Fibroblast of skin of right biceps (primary cell): ENCODE results near the gene DYNLRB2.

Experiments used
- DNase-seq: peaks from one replicate; pipeline ENCODE4 v3.0.0-alpha.2; 2013

Gene DYNLRB2

DNA sequence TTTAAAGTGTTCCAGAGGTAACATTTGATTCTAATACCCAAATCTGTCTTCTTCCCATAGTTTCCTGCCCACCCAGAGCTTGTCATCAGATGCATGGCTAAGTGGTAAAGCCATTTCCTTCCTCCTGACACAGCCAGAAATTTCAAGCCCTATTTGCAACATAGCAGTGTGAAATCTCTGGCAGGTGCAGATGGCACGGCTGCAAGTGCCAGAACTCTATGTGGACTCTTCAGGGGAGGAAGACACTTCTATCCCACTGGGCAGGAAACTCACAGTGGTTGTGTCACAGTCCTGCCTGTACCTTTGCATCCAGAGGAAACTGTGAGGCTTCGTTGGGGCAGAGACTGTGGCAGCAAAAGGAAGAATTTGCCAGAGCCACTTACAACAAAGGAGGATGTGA lies 13.2 kb downstream of the DYNLRB2 start:
- no peak for DNase-seq

DNA sequence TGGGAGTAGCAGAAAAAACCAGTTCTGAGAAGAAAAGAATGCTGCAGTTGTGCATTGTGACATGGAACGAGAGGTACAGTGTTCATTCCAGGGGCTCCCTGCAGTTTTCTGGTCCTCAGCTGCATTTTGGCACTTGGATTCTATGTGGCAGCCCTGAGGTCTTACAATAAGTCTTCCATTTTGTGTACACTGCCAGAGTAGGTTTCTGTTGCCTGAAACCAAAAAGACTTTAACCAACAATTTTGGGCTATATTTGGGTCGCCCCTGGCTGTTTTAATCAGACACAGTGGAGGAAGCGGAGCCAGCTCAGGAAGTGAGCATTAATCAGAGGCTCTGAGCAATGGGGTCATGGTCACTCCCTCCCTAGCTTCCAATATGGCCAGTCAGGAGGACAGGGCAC lies 15.7 kb downstream of the DYNLRB2 start:
- DNase-seq: no peak

DNA sequence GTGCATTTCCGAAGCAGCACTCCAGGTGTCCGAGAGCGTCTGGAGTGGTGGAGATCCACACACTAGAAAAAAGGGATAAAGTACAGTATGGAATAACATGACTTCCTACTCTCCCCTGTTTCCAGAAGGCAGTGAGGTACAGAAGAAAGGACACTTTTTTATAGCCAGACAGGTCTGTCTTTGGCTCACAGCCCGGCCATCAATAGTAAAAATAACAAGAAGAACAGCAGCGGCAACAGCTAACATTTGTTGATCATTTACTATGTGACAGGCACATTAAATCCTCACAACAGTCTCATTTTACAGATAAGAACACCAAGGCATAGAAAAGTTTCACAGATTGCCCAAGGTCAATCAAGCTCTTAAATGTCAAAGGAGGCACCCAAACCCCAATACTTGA lies 16.2 kb downstream of the DYNLRB2 start:
- DNase-seq: no peak

DNA sequence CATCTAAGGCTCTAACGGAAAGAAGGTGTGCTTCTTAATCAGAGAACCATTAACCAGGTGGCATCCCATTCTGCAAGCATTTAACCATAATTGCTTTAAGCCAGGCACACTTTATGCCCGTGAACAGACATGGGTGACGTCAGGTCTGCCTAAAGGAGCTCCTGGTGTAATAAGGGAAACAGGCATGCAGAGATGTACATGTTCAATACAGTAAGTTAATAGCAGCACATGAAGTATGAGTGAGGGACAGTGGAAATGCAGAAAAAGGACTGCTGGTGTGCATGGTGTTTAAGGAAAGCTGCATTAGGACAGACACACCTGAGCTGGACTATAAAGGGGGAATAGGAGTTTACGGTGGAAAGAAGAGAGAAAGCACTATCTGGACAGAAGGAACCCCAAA lies 18.6 kb downstream of the DYNLRB2 start:
- no peak for DNase-seq

DNA sequence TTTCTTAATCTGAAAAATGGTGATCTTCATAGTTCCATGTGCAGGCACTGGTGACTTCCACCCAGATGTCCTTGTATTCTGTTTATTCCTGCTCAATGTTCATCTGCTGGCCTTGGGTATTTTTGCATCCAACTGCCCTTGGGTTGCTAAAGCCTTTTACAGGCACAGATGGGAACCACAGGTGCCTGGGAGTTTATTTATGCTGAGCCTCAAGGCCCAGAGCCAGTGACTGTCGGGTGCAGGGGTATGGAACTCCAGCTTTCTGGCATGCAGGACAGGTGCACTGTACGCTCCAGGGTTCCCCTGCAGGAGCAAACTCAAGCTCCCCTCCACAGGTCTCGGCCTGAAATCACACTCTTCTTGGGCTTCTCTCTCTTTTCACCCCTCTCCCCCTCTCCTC lies 22.3 kb downstream of the DYNLRB2 start:
- DNase-seq: no peak

DNA sequence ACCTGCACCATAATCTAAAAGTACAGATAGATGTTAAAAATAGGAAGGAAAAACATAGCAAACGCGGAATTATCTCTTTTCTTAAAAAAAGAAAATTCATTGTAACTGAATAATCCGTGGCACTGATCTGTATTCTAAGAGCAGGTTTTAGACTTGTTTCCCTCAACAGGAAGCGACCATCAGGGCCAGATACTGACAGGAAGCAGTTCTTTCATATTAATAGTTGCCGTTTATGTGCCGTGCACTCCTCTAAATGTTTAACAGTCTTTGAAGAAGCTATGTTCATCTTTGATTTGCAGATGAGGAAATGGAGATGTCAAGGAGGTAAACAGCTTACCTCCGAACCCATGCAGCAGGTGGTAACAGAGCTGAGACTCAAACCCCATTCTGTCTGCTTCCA lies 23.6 kb downstream of the DYNLRB2 start:
- no peak for DNase-seq

DNA sequence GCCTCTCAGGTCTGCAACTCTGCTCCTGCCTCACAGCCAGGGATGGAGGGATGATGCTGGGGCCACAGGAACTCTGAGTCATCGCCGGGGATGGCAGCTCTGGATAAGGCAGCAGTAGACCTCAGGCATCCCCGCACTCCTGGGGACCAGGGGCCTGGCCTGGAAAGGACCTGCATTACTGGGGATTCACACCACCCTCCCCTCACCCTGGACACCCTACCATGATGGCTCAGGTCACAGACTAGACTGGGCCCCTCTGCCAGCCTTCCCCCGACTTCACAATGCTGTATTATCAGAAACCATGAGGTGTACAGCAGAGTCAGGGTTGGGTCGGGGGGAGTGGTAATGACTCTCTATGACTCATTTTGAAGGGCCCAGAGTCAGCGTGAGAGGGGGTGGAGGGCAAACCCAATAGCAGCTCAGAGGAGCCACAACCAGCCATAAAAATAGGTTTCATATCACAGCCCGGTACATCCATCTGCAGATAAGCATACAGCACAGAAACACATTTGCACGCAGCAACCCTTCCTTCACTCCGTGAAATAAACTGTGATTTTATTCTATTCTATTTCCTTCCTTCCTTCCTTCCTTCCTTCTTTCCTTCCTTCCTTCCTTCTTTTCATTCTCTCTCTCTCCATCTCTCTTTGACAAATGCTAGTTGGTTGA lies 28.8 kb downstream of the DYNLRB2 start:
- DNase-seq: peak; percentile 79

DNA sequence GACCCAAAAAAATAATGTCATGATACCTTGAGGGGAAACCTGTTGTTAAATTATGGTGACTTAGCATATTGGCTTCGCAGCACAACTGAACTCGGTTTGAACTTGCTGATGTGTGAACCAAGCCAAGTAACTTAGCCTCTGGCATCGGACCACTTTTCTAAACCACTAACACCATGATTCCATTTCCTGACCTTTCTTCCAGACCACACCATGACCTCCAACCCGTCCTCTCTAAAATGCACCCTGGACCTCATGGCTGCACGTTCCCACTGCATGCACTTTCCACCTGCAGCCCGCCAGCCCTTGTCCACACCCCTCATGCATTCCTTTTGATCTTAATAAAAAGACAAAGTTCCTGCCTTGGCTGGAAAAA lies 29.3 kb downstream of the DYNLRB2 start:
- DNase-seq: peak; percentile 29

DNA sequence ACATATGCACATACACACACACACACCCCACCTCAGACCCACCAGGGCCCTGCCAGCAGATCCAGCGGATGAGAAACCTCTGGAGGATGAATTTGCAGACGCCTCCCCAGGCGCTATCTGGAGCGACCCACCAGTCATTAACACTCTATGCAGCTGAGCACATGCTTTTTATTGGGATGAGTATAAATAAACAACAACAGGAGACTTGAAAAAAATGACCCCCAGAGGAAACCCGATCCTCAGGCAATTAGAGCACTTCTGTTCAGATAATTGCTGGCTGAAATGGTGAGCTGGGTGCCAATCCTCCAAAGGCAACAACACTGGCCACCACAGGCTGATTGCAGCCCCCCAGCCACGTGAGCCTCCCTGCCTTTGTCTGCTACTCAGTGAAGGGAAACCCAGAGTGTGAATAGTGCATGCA lies 32.9 kb downstream of the DYNLRB2 start:
- DNase-seq: no peak

DNA sequence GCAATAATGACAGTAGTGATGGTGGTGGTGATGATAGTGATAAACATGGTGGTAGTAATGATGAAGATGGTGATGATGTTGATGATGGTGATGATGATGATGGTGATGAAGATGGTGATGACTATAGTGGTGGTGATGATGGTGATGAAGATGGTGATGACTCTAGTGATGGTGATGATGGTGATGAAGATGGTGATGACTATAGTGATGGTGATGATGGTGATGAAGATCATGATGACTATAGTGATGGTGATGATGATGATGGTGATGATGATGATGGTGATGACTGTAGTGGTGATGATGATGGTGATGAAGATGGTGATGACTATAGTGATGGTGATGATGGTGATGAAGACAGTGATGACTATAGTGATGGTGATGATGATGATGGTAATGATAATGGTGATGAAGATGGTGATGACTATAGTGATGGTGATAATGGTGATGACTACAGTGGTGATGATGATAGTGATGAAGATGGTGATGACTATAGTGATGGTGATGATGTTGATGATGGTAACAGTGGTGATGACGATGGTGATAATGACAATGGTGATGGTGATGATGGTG lies 35.6 kb downstream of the DYNLRB2 start:
- no peak for DNase-seq

DNA sequence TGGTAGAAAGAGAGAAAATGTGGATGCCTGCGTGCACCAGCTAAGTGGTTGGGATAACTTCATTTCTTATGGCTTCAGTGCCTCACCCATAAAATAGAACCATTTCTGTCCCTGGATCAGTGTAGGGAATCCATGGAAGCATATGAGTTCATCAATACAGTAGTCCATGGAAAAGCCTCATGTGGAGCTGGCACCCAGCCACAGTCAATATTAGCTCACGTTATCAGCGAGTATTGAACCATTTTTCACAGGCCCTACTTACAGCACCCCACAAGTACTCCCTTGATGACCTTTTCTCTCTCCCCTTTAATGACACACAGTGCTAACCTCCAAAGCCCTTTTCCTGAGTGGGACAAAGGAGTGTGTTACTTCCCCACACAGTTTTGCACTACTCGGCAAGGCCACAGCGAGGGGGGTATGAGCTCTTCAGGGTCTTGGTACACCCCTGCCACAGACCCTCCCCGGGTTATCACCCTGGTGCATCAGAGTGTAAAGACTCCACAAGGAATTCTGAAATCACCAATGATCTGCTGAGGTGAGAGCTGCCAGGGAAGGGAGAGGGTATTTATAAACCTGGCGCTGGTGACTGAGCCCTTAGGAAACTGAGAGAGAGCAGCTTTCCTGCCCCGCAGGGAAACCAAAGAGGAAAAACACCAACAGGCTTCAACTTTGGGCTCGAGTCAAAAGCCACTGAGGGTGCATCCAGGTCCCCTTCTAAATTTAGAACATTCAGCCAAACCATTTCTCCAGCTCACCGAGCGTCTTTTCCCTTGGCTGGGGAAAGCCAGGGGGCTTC lies 36.9 kb downstream of the DYNLRB2 start:
- no peak for DNase-seq

DNA sequence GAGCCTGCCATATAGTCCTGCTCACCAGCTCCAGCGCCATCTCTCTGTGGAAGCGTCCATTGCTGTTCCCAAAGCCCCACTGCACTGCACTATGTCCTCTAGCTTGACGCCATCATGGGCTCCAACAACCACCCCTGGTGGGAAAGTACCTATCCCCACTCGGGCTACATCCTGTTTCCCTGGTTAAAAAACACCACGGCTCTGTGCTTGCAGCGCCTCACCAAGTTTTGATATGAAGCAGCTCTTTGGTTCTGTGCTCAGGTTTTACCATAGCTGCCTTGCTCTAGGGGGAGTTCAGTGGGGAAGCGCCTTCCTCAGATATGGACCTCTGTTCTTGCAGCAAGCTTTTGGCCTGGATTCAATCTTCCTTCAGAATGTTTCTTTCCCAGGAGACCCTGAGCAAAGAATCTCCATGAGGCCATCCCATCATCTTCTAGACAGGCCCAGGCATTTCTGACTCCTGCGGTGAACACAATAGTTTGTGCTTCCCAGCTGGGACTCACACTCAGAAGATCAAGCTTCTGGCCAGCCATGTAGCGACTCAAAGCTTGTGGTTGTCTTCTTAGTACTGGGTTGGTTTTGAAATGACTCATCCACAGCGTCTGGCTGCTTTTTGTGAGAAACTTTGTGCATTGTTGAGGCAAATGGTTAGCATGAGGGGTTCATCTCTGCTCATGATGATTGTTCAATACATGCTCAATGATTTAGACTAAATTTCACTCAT lies 39.5 kb downstream of the DYNLRB2 start:
- DNase-seq: peak; percentile 84

DNA sequence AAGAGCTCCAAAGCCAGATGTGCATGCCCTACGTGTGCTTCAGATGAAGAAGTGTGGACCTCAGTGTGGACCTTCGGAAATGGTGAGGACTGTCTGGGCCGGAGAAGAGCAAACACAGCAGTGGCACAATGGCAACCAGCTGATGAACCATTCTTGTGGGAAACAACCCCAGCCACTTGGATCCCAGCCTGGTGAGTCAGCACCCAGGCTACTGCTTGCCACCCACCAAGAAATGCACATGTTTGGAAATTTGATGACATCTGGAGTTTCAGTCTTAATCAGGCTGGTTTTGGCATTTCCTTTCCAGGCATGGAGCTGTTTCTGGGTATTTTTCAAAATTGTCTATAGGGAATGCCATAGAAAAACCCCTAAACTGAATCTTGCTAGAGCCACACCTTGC lies 42.7 kb downstream of the DYNLRB2 start:
- DNase-seq: peak; percentile 81

DNA sequence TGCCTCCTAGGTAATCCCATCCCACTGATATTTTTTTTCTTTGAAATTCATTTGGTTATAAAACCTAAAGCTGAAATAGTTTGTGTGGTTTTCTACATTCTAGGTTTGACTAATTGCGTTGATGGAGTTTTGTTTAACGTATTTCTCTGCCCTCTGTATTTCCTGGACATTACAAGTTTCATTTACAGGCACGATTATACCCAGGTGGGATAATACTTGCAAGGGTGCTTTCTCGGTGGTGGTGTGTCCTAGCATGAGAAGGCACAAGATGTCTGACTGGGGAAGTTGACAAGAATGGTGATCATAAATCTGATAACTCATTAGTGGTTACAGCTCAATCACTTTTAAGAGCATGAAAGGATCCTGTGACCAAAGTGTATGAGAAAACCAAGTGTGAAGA lies 45.0 kb downstream of the DYNLRB2 start:
- DNase-seq: no peak

DNA sequence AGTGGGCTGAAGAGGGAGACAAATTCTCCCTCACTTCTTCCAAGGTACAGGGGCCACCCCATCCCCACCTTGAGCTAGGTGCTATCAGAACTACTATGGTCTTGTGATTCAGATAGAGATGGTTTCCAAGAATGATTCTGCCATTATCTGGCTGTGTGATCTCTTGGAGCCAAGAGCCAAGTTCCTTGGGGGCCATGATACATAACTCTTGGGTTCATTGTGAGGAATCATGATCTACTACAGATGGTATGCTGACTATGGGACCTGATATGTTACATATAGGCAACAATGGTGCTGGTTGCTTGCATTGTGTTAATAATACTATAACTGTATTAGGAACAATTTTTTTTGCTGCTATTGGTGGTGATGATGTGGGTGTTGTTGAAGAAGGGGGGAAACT lies 45.7 kb downstream of the DYNLRB2 start:
- DNase-seq: peak; percentile 43

DNA sequence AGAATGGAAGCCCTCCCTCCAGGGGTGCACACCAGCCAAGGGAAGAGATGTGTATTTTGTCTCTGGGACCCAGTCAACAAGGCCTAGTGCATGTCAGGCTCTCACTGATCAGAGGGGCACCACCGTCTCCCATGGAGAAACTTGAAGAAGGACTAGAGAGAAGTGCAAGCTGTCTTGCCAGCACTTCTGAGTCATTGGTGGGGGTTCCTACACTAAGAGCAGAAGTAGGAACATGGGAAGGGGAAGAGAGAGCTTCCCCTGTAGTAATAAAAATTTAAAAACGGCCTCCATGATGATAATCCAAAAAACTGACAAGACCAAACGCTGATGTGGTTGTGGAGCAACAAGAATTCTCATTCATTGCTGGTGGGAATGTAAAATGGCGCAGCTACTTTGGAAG lies 46.3 kb downstream of the DYNLRB2 start:
- DNase-seq: no peak

DNA sequence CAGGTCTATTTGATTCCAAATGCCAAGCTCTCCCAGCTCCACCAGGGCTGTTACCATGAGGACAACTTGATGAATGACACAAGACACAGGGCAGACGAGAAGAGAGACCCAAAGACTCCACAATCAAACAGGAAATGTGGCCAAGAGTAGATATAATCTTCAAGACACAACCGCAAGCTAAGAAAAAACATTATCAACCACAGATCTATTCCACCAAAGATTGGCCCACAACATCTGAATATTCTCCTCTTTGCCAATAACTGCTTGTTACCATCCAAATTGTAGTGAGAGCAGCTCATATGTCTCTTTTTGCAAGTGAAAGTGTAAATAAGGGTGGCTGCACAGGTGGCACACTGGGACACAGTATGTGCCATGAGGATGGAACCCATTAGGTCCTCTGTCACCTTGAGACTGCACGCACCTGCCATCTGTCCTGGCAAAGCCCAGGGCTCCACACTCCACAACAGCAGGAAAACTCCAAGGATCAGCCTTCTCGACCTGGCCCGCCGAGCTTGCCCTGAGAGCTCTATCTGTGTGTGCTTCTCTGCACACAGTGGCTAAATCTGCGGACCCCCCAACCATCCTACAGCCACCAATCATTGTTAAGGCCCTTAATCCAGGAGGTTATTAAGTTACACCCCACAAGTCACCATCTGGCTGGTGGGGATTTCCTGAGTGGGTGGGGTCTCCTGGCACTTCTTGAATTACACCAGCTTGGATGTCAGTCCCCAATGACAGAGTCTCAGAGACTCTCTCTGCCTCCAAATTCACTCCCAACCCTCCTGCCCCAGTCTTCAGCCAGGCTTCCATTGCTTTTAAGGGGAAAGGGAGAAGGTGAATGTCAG lies 50.5 kb downstream of the DYNLRB2 start:
- no peak for DNase-seq

DNA sequence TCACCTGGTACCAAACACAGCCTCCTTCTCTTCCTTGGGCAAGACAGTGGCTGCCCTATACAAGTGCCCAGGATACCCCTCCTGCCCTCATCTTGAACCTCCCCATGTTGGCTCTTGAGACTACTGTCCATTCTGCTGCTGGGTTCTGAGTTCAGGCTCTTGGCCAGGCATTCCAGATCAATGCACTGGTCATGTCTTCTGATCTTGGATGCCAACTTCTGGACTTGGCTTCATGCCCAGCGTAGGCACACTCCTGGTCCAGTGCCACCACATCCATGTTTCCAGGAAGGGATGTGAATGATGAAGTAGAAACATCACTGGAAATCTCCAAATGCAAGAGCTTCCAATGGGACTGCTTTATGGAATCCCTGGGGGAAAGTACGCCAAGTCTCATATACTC lies 51.5 kb downstream of the DYNLRB2 start:
- no peak for DNase-seq

DNA sequence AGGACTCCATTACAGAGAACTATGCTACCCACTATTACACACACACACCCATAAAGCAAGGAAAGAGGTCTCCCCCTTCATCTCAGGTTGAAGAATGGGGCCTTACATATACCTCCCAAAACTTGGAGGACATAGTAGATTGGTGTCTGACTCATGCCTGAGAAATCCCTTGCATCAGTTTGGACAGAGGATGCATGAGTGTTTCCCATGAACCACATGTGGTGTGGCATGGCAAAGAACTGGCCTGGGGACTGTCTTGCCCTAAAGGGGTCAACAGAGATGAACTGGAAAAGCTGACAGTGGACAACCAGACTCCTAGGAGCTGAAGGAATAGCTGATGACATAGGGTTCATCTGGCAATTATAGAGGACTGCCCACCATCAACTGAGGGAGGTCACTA lies 54.0 kb downstream of the DYNLRB2 start:
- DNase-seq: peak; percentile 43

DNA sequence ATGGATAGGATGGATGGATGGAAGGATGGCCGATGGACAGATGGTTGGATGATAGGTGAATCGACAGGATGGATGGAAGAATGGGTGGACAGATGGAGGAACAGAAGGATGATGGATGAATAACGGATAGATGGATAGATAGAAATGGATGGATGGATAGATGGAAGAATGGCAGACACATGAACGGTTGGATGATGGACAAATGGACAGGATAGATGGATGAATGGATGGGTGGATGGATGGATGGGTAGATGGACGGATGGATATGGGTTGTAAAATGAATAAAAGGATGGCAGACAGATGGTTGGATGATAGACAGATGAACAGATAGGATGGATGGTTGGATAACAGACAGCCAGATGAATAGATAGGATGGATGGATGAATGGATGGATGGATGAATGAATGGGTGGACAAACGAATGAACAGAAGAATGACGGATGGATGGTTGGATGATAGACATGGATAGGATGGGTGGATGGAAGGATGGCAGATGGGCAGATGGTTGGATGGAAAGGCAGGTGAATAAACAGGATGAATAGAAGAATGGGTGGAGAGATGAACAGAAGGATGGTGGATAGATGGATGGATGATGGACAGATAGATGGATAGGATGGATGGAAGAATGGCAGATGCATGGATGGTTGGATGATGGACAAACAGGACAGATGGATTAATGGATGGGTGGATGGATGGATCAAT lies 55.9 kb downstream of the DYNLRB2 start:
- no peak for DNase-seq

DNA sequence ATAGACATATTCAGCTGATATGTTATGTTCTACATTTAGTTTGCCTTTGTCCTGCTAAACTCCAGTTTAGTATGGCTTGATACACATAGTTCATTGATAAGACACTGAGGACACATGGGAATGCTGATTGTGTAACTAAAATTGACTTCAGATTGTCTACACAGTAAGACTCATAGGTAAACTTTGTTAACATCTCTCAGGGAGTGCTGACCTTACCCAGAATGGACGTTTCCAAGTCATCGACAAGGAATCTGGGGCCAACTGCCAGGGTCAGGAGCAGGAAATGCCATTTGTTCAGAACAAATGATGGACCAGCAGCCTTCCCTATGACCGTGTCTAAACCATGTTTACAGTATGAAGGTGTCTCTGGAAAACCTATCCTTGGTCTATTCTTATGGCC lies 58.7 kb downstream of the DYNLRB2 start:
- peak; percentile 44 for DNase-seq
